Sciatic nerve (tissue), 2 donors: ENCODE data around the gene PPA2. TPM values are rescaled to one million over a fixed set of nuclear protein-coding genes. Genes with fewer than 3 reads are reported as not detected.
"Not testable (repeated sequence)": the region's sequence is repeated elsewhere in the genome, so short reads cannot be mapped to it uniquely, and the experiment has no call there.

ENCODE experiments used
- ATAC-seq: fragments of 200-7000 bp; cut with Tn5 transposase; one replicate; pipeline ENCODE4 v1.9.1; 2020; ENCODE audit warnings: mild to moderate bottlenecking, moderate library complexity
- DNase-seq: peaks from one replicate; pipeline ENCODE4 v3.0.0-alpha.2; 2020; ENCODE audit warnings: low spot score
- intact Hi-C: fragments of 100-400 bp; cut with DNase I; formaldehyde crosslinking; loops from one replicate; pipeline ENCODE4 v1.14.2; 2022
- total RNA-seq: library from RNA; stranded (reverse); fragmentation: NEBNext Ultra II Directional; extraction: Animal tissue kit (Norgen Biotek cat#: 25700); gene quantifications from one replicate; pipeline ENCODE4 v1.2.1, GENCODE V29; 2021
- donor health status: DM: no; HTN: no; CAD: no.
- donor health status: DM: no; HTN: no; CAD: no.

Gene PPA2
- total RNA-seq, 1 donor from 2014 or later, result 61.8 TPM

- DNase-seq (no peak), ATAC-seq (no peak)
- intact Hi-C loops, result no loop called here
Measured at GRCh38 chr4:105461621-105462382, 12.1 kb downstream of the PPA2 start.

- ATAC-seq (no peak), DNase-seq (no peak)
- intact Hi-C loops, result no loop called here
Measured at GRCh38 chr4:105461221-105461620, 12.6 kb downstream of the PPA2 start.

GRCh38 chr4:105460306-105460705 is 13.6 kb downstream of the PPA2 start:
- intact Hi-C loops, result no loop called here
- ATAC-seq, result no peak

GRCh38 chr4:105458541-105458940 is 15.3 kb downstream of the PPA2 start:
- DNase-seq, ATAC-seq, intact Hi-C loops: not testable (repeated sequence)

More at GRCh38 chr4:105460306-105460705, 13.6 kb downstream of the PPA2 start:
- DNase-seq, result no peak

GRCh38 chr4:105458001-105458400 is 15.9 kb downstream of the PPA2 start:
- ATAC-seq (no peak), DNase-seq (no peak)
- intact Hi-C loops, result no loop called here

GRCh38 chr4:105455998-105456397 is 17.9 kb downstream of the PPA2 start:
- ATAC-seq (no peak), DNase-seq (no peak)

GRCh38 chr4:105455182-105455581 is 18.7 kb downstream of the PPA2 start:
- no peak for DNase-seq
- intact Hi-C loops, result no loop called here
- no peak for ATAC-seq

More at GRCh38 chr4:105455998-105456397, 17.9 kb downstream of the PPA2 start:
- intact Hi-C loops, result no loop called here

- no peak for ATAC-seq
- intact Hi-C loops, result no loop called here
- no peak for DNase-seq
Measured at GRCh38 chr4:105453550-105454205, 20.2 kb downstream of the PPA2 start.

- no peak for ATAC-seq
- DNase-seq, result no peak
- intact Hi-C loops, result no loop called here
Measured at GRCh38 chr4:105451346-105451745, 22.5 kb downstream of the PPA2 start.

GRCh38 chr4:105440890-105441289 is 33.0 kb downstream of the PPA2 start:
- intact Hi-C loops, result no loop called here
- no peak for DNase-seq
- ATAC-seq, result no peak

GRCh38 chr4:105437637-105438036 is 36.2 kb downstream of the PPA2 start:
- intact Hi-C loops, result no loop called here
- ATAC-seq (no peak), DNase-seq (no peak)

- no peak for ATAC-seq
- intact Hi-C loops, result no loop called here
- no peak for DNase-seq
Measured at GRCh38 chr4:105436414-105436813, 37.4 kb downstream of the PPA2 start.

- ATAC-seq (no peak), DNase-seq (no peak)
- intact Hi-C loops, result no loop called here
Measured at GRCh38 chr4:105434940-105435339, 38.9 kb downstream of the PPA2 start.

- no peak for ATAC-seq
- intact Hi-C loops, result no loop called here
- DNase-seq, result no peak
Measured at GRCh38 chr4:105433421-105433820, 40.4 kb downstream of the PPA2 start.

- no peak for ATAC-seq
- DNase-seq, result no peak
- intact Hi-C loops, result no loop called here
Measured at GRCh38 chr4:105432438-105432837, 41.4 kb downstream of the PPA2 start.

GRCh38 chr4:105430811-105431210 is 43.1 kb downstream of the PPA2 start:
- ATAC-seq (no peak), DNase-seq (no peak)
- intact Hi-C loops, result no loop called here

- no peak for DNase-seq
- intact Hi-C loops, result no loop called here
- ATAC-seq, result no peak
Measured at GRCh38 chr4:105426187-105426897, 47.5 kb downstream of the PPA2 start.

- no peak for DNase-seq
- intact Hi-C loops, result no loop called here
- no peak for ATAC-seq
Measured at GRCh38 chr4:105422207-105422920, 51.5 kb downstream of the PPA2 start.

- DNase-seq (no peak), ATAC-seq (no peak)
- intact Hi-C loops, result no loop called here
Measured at GRCh38 chr4:105417624-105418023, 56.2 kb downstream of the PPA2 start.
